ENCODE measurements around the gene PLCB2.

Gene PLCB2

DNA sequence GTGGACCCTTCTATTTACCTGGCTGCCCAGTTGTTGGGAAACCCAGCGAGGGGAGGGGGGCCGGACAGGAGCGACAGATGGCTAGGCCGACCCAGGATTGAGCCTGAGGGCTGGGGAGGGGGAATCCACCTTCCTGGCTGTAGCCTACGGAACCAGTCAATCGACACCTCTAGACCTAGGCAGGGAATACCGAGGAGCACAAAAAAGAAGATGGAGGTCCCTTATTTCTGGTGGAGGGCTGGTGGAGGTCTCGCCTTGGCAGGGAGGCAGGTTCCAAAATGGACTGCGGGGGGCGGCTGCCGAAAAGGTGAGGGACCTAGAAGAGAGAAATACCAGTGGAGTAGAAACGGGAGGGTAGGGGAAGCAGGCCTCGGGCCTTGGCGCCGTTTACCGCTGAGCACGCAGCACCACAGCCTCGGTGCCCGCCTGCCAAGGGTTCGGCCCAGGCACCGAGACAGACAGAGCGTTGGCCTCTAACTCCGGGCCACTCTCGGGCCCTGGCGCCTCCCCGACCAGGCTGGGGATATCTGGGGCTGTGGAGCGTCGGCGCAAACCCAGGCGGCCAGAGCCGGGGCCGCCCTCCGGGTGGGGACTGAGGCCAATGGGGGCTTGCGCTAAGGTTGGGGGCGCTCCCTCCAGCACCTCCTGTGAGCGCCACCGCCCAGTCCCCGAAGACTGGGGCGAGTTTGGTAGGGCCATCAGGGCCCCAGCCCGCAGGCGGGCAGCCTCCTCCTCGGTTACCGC lies 26.5 kb downstream of the PLCB2 start:
- no peaks in the 10 kb centered on the region for H3K36me3 ChIP-seq (ENCODE audit: control insufficient read depth in 1 of 2, insufficient read depth in 2 of 2, low read length in 2 of 2)
- H3K27ac ChIP-seq (ENCODE audit: low read length): no peak overlapping the region
- no peaks in the 10 kb centered on the region for H3K9me3 ChIP-seq (ENCODE audit: control insufficient read depth in 1 of 2, low read length in 2 of 2)
- H3K4me3 ChIP-seq (ENCODE audit: low read depth in 1 of 2, low read length in 2 of 2): peak overlapping the region in 1 of 2 donors; percentile 24
- H3K27me3 ChIP-seq (ENCODE audit: low read depth, low read length): peaks cover 34% of the 10 kb centered on the region
- H3K4me1 ChIP-seq (ENCODE audit: control insufficient read depth in 1 of 2, insufficient read depth in 2 of 2, low read length in 2 of 2): peaks cover 0 to 35% of the 10 kb centered on the region in 2 donors

DNA sequence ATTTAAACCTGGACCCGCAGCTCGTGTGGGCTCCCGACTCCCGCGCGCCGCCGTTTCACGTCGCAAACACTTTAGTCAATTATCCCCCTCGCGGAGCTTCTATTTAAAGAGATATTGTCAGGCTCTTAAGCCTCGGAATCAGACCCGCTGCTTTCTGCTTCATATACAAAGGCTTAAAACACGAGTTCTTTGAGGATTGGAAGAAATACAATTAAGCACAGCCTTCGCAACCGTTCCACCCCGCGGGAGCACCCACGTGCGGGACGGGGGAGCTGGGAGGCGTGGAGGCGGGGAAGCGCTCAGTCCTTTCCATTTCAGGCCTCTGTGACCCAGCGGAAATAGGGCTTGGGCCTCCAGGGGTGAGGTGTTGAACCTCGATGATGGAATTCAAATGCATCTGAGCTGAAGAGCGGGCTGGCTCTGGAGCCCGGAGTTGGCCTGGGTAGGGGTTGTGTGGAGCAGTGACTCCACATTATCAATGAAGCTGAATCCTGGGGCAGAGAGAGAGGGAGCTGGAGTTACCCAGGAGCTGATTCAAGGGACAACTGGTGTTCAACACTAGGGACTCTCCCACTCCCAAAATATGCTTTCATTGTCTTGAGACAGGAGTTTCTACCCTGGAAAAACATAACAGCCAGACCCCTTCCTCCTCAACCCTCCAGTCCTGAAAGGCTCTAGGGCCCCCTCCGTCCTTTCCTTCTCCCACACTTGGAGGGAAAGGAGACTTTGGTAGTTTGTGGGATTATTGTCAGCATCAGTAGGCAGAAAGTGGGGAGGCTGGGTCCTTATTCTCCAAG lies 27.3 kb downstream of the PLCB2 start:
- Histone ChIP-seq H3K27ac (ENCODE audit: low read length) (no peak overlapping the region), H3K9me3 (ENCODE audit: control insufficient read depth in 1 of 2, low read length in 2 of 2) (no peaks in the 10 kb centered on the region), H3K27me3 (ENCODE audit: low read depth, low read length) (peaks cover 34% of the 10 kb centered on the region), H3K36me3 (ENCODE audit: control insufficient read depth in 1 of 2, insufficient read depth in 2 of 2, low read length in 2 of 2) (no peaks in the 10 kb centered on the region), H3K4me3 (ENCODE audit: low read depth in 1 of 2, low read length in 2 of 2) (no peak overlapping the region), H3K4me1 (ENCODE audit: control insufficient read depth in 1 of 2, insufficient read depth in 2 of 2, low read length in 2 of 2) (peaks cover 0 to 29% of the 10 kb centered on the region in 2 donors)

DNA sequence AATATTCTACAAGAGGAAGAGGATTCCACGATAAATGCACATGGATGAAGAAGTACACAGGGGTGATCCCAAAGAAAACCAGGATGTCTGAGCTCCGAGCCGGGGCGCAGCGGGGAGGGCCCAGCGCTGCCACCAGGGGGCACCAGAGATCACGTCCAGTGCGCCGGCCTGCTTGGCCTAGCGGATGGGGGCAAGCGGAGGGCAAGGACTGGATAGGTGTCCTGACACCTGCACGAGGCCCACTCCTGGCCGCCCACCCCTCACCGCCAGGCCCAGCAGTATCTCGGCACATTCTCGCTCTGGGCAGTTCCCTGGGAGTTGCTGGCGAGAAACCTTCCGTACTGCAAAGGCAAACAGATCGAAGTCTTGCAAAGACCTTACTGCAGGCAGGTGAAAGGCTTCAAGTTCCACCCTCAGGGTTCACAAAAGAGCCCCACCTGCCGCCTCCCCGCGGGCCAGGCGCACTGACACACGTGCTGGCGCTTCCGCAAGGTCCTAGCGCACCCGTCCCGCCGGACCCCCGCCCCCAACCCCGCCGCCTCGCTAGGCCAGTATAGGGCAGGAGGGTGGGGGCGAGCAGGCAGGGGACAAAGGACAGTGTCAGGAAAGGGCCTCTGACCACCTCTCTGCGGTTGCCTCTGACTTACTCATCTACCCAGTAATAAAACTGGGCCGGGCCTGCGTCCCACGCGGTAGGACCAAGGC lies 28.1 kb downstream of the PLCB2 start:
- Histone ChIP-seq H3K27ac (ENCODE audit: low read length) (no peak overlapping the region), H3K4me3 (ENCODE audit: low read depth in 1 of 2, low read length in 2 of 2) (peak overlapping the region in 1 of 2 donors; percentile 38), H3K9me3 (ENCODE audit: control insufficient read depth in 1 of 2, low read length in 2 of 2) (no peaks in the 10 kb centered on the region), H3K36me3 (ENCODE audit: control insufficient read depth in 1 of 2, insufficient read depth in 2 of 2, low read length in 2 of 2) (no peaks in the 10 kb centered on the region), H3K4me1 (ENCODE audit: control insufficient read depth in 1 of 2, insufficient read depth in 2 of 2, low read length in 2 of 2) (peaks cover 0 to 21% of the 10 kb centered on the region in 2 donors), H3K27me3 (ENCODE audit: low read depth, low read length) (peaks cover 34% of the 10 kb centered on the region)

DNA sequence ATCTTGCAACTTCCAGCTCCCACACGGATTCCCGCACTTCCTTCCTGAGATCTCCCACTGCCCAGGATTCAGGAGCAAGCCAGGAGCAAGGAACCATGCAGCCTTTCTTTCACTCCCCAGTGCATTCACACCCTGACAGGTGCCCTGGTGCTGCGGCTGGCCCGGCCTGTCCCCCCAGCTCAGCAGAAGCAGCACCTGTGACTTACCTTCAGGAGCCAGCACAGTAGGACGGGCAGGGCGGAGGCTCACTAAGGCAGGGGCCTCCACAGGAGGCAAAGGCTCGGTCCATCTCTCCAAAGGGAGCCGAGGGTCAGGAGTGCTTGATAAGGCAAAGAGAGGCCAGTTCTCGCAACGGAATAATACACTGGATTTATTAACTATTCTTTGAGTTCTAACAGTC lies 29.7 kb downstream of the PLCB2 start:
- Histone ChIP-seq H3K36me3 (ENCODE audit: control insufficient read depth in 1 of 2, insufficient read depth in 2 of 2, low read length in 2 of 2) (no peaks in the 10 kb centered on the region), H3K27me3 (ENCODE audit: low read depth, low read length) (peaks cover 34% of the 10 kb centered on the region), H3K4me3 (ENCODE audit: low read depth in 1 of 2, low read length in 2 of 2) (no peak overlapping the region), H3K4me1 (ENCODE audit: control insufficient read depth in 1 of 2, insufficient read depth in 2 of 2, low read length in 2 of 2) (peaks cover 0 to 18% of the 10 kb centered on the region in 2 donors), H3K27ac (ENCODE audit: low read length) (no peak overlapping the region), H3K9me3 (ENCODE audit: control insufficient read depth in 1 of 2, low read length in 2 of 2) (no peaks in the 10 kb centered on the region)

DNA sequence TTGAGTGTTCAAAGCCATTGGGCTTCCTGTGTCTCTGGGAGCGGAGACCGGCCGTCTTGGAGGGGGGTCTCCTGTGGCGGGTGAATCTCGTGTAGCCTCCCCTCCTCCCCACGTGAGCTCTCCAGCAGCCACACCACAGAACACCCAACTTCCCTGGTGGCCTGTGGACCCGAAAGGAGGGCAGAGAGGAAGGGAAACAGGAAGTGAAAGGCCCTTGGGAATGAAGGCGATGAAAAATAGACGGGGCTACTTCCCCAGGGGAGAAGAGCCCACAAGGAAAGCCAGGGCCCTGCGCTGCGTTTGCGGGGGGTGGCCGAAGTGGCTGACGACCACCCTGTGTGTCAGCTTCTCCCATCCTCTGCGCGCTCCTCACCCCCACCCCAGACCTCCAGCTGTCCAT lies 30.3 kb downstream of the PLCB2 start:
- H3K27ac ChIP-seq (ENCODE audit: low read length): no peak overlapping the region
- H3K9me3 ChIP-seq (ENCODE audit: control insufficient read depth in 1 of 2, low read length in 2 of 2): no peaks in the 10 kb centered on the region
- H3K4me1 ChIP-seq (ENCODE audit: control insufficient read depth in 1 of 2, insufficient read depth in 2 of 2, low read length in 2 of 2): peaks cover 0 to 12% of the 10 kb centered on the region in 2 donors
- H3K27me3 ChIP-seq (ENCODE audit: low read depth, low read length): peaks cover 34% of the 10 kb centered on the region
- no peaks in the 10 kb centered on the region for H3K36me3 ChIP-seq (ENCODE audit: control insufficient read depth in 1 of 2, insufficient read depth in 2 of 2, low read length in 2 of 2)
- H3K4me3 ChIP-seq (ENCODE audit: low read depth in 1 of 2, low read length in 2 of 2): no peak overlapping the region

DNA sequence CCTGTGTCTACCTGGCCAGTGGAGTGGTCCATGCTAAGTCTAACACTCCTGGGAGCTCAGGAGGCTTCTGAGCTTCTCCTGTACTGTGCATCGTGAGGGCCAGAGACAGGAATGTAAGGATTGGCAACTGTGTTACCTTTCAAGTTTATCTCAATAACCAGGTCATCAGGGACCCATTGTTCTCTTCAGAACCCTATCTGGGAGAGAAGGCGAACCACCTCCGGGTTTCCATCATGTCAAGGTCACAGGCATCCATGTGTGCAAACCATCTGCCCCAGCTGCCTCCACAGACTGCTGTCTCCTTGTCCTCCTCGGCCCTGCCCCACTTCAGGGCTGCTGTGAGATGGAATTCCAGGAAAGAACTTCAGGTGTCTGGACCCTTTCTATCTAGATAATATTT lies 30.8 kb downstream of the PLCB2 start:
- Histone ChIP-seq H3K27me3 (ENCODE audit: low read depth, low read length) (peaks cover 34% of the 10 kb centered on the region), H3K36me3 (ENCODE audit: control insufficient read depth in 1 of 2, insufficient read depth in 2 of 2, low read length in 2 of 2) (no peaks in the 10 kb centered on the region), H3K9me3 (ENCODE audit: control insufficient read depth in 1 of 2, low read length in 2 of 2) (no peaks in the 10 kb centered on the region), H3K4me1 (ENCODE audit: control insufficient read depth in 1 of 2, insufficient read depth in 2 of 2, low read length in 2 of 2) (peaks cover 0 to 7% of the 10 kb centered on the region in 2 donors), H3K27ac (ENCODE audit: low read length) (no peak overlapping the region), H3K4me3 (ENCODE audit: low read depth in 1 of 2, low read length in 2 of 2) (no peak overlapping the region)

DNA sequence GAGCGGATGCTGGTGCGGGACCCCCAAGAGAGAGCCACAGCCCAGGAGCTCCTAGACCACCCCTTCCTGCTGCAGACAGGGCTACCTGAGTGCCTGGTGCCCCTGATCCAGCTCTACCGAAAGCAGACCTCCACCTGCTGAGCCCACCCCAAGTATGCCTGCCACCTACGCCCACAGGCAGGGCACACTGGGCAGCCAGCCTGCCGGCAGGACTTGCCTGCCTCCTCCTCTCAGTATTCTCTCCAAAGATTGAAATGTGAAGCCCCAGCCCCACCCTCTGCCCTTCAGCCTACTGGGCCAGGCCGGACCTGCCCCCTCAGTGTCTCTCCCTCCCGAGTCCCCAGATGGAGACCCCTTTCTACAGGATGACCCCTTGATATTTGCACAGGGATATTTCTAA lies 31.8 kb downstream of the PLCB2 start:
- H3K27ac ChIP-seq (ENCODE audit: low read length): no peak overlapping the region
- no peaks in the 10 kb centered on the region for H3K36me3 ChIP-seq (ENCODE audit: control insufficient read depth in 1 of 2, insufficient read depth in 2 of 2, low read length in 2 of 2)

DNA sequence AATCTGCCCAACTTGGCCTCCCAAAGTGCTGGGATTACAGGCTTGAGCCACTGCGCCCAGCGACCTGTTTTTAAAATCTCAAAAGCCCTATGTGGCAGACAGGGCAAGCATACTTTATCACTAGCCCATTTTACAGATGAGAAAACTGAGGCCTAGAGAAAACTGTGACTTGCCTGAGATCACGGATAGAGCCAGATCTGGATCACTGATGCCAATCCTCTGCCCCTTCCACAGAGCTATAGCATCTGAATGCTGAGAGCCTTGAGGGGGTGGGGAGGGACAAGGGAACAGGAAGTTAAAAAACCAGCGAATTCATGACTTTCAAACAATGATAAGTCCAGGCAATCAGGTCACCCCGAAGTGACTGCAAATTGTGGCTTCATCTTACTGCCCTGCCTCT lies 32.2 kb downstream of the PLCB2 start:
- no peaks in the 10 kb centered on the region for H3K9me3 ChIP-seq (ENCODE audit: control insufficient read depth in 1 of 2, low read length in 2 of 2)
- peaks cover 0 to 7% of the 10 kb centered on the region in 2 donors for H3K4me1 ChIP-seq (ENCODE audit: control insufficient read depth in 1 of 2, insufficient read depth in 2 of 2, low read length in 2 of 2)
- H3K27ac ChIP-seq (ENCODE audit: low read length): no peak overlapping the region
- no peaks in the 10 kb centered on the region for H3K36me3 ChIP-seq (ENCODE audit: control insufficient read depth in 1 of 2, insufficient read depth in 2 of 2, low read length in 2 of 2)
- H3K4me3 ChIP-seq (ENCODE audit: low read depth in 1 of 2, low read length in 2 of 2): no peak overlapping the region
- peaks cover 23% of the 10 kb centered on the region for H3K27me3 ChIP-seq (ENCODE audit: low read depth, low read length)

More for the DNA sequence above, 31.8 kb downstream of the PLCB2 start:
- no peaks in the 10 kb centered on the region for H3K9me3 ChIP-seq (ENCODE audit: control insufficient read depth in 1 of 2, low read length in 2 of 2)
- H3K4me3 ChIP-seq (ENCODE audit: low read depth in 1 of 2, low read length in 2 of 2): no peak overlapping the region
- H3K4me1 ChIP-seq (ENCODE audit: control insufficient read depth in 1 of 2, insufficient read depth in 2 of 2, low read length in 2 of 2): peaks cover 0 to 7% of the 10 kb centered on the region in 2 donors
- H3K27me3 ChIP-seq (ENCODE audit: low read depth, low read length): peaks cover 27% of the 10 kb centered on the region

DNA sequence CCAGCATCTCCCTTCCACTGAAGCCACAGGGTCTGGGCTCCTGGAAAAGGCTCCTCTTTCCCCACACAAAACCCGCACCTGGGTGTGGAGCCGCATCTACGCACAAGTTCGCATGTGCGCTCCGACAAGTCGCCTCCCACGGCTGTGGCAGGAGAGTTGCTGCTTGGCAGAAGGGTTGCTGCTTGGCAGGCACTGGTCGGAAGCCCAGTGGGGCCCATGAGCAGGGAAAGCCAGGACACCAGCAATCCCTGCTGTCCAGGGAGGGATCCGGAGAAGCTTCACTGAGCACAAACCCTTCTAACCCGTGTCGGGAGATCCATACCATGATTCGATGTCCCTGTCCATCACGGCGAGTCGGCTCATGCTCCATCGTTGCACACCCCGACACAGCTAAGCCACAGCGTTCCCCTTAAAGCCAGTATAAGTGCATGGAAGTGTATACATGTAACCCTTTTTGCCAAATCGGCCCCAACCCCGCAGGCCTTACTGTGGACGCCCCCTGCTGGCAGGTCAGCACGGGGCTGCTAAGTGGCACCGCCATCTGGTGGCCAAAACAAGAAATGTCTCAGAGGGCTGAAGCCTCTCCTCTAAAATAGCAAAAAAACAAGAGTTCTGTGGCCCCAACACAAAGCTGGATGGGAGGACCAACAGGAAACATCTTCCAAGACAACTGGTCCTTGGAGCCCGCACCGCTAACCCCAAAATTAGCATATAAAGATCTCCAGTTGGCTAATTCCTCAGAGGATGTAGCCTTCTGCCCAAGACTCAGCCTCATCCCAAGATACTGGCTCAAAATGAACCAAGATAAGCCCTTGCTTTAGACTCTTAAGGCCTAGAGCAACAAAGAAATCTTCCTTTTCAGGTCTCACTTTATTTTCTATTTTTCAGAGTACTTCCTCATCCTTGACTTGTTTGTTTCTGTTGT lies 33.1 kb downstream of the PLCB2 start:
- H3K4me1 ChIP-seq (ENCODE audit: control insufficient read depth in 1 of 2, insufficient read depth in 2 of 2, low read length in 2 of 2): peaks cover 0 to 3% of the 10 kb centered on the region in 2 donors
- H3K36me3 ChIP-seq (ENCODE audit: control insufficient read depth in 1 of 2, insufficient read depth in 2 of 2, low read length in 2 of 2): no peaks in the 10 kb centered on the region
- H3K27ac ChIP-seq (ENCODE audit: low read length): no peak overlapping the region
- peaks cover 15% of the 10 kb centered on the region for H3K27me3 ChIP-seq (ENCODE audit: low read depth, low read length)
- no peaks in the 10 kb centered on the region for H3K9me3 ChIP-seq (ENCODE audit: control insufficient read depth in 1 of 2, low read length in 2 of 2)
- no peak overlapping the region for H3K4me3 ChIP-seq (ENCODE audit: low read depth in 1 of 2, low read length in 2 of 2)

DNA sequence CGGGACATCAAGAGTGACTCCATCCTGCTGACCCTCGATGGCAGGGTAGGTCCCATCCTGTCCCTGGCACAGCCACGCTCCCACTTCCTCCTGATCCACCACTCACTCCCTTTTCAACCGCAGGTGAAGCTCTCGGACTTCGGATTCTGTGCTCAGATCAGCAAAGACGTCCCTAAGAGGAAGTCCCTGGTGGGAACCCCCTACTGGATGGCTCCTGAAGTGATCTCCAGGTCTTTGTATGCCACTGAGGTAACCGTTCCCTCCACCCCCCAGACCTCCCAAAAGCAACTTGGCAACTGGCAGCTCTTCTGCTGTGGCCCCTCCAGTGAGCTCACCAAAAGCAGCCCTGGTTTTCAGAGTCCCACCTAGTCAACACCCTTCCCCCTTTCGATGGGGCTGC lies 34.3 kb downstream of the PLCB2 start:
- Histone ChIP-seq H3K4me1 (ENCODE audit: control insufficient read depth in 1 of 2, insufficient read depth in 2 of 2, low read length in 2 of 2) (no peaks in the 10 kb centered on the region), H3K4me3 (ENCODE audit: low read depth in 1 of 2, low read length in 2 of 2) (no peak overlapping the region), H3K27me3 (ENCODE audit: low read depth, low read length) (peaks cover 7% of the 10 kb centered on the region), H3K9me3 (ENCODE audit: control insufficient read depth in 1 of 2, low read length in 2 of 2) (no peaks in the 10 kb centered on the region), H3K27ac (ENCODE audit: low read length) (no peak overlapping the region), H3K36me3 (ENCODE audit: control insufficient read depth in 1 of 2, insufficient read depth in 2 of 2, low read length in 2 of 2) (no peaks in the 10 kb centered on the region)
